Measurements from ENCODE around the gene KDM4D. TPM values are rescaled to one million over a fixed set of nuclear protein-coding genes. Genes with fewer than 3 reads are reported as not detected.
"Not testable (repeated sequence)": the region's sequence is repeated elsewhere in the genome, so short reads cannot be mapped to it uniquely, and the experiment has no call there.

The KDM4D gene
- total RNA-seq, 3 donors from 2014 or later = 0.33 to 1.2 (median 0.96) TPM

GRCh38 chr11:95024958-95025357 lies 51.4 kb downstream of the KDM4D start, which contains the start of gene KDM4E:
KDM4E (plus strand) TSS chr11:95025258; CDS start chr11:95025558, 300 bp downstream.
- H3K36me3 ChIP-seq = no peaks in the 10 kb centered on the region
- H3K9me3 ChIP-seq = no peaks in the 10 kb centered on the region
- no peaks in the 10 kb centered on the region for H3K27me3 ChIP-seq
- TF ChIP-seq POLR2A (IDR thresholded peaks at IDR 0.05) (no peak), CTCF (IDR thresholded peaks at IDR 0.05) (no peak), POLR2AphosphoS5 (IDR thresholded peaks at IDR 0.05) (no peak)
- H3K4me3 ChIP-seq = no peak within 1 kb of the TSS
- H3K27ac ChIP-seq = no peak within 1 kb of the TSS
- DNase-seq (ENCODE audit: low spot score in 2 of 2) = no peak
- no peaks in the 10 kb centered on the region for H3K4me1 ChIP-seq
- intact Hi-C loops (cut with DNase I; ENCODE audit: low total_unique reads) = no loop called here

- intact Hi-C loops (cut with DNase I; ENCODE audit: low total_unique reads); H3K4me1 ChIP-seq; H3K27me3 ChIP-seq; H3K27ac ChIP-seq; DNase-seq (ENCODE audit: low spot score in 2 of 2); H3K4me3 ChIP-seq; H3K36me3 ChIP-seq; H3K9me3 ChIP-seq: not testable (repeated sequence)
Measured at GRCh38 chr11:95025594-95025993, 52.1 kb downstream of the KDM4D start.

- no peak for DNase-seq (ENCODE audit: low spot score in 2 of 2)
- Histone ChIP-seq H3K27me3 (no peaks in the 10 kb centered on the region), H3K27ac (no peak overlapping the region), H3K4me1 (no peaks in the 10 kb centered on the region), H3K9me3 (no peaks in the 10 kb centered on the region), H3K4me3 (no peak overlapping the region), H3K36me3 (no peaks in the 10 kb centered on the region)
- no peak for TF ChIP-seq CTCF (IDR thresholded peaks at IDR 0.05)
- TF ChIP-seq POLR2A (IDR thresholded peaks at IDR 0.05) = no peak
- no peak for TF ChIP-seq POLR2AphosphoS5 (IDR thresholded peaks at IDR 0.05)
- intact Hi-C loops (cut with DNase I; ENCODE audit: low total_unique reads) = no loop called here
Measured at GRCh38 chr11:95028357-95028756, 54.8 kb downstream of the KDM4D start.

- Histone ChIP-seq H3K36me3 (no peaks in the 10 kb centered on the region), H3K27ac (no peak overlapping the region), H3K4me1 (no peaks in the 10 kb centered on the region), H3K27me3 (no peaks in the 10 kb centered on the region), H3K9me3 (no peaks in the 10 kb centered on the region), H3K4me3 (no peak overlapping the region)
- intact Hi-C loops (cut with DNase I; ENCODE audit: low total_unique reads) = no loop called here
- TF ChIP-seq CTCF (IDR thresholded peaks at IDR 0.05) (no peak), POLR2AphosphoS5 (IDR thresholded peaks at IDR 0.05) (no peak), POLR2A (IDR thresholded peaks at IDR 0.05) (no peak)
- no peak for DNase-seq (ENCODE audit: low spot score in 2 of 2)
Measured at GRCh38 chr11:95033051-95033450, 59.5 kb downstream of the KDM4D start.

GRCh38 chr11:95035316-95035715 lies 61.8 kb downstream of the KDM4D start:
- Histone ChIP-seq H3K4me1 (no peaks in the 10 kb centered on the region), H3K9me3 (no peaks in the 10 kb centered on the region), H3K27ac (no peak overlapping the region), H3K4me3 (no peak overlapping the region), H3K36me3 (no peaks in the 10 kb centered on the region), H3K27me3 (no peaks in the 10 kb centered on the region)
- no peak for DNase-seq (ENCODE audit: low spot score in 2 of 2)
- intact Hi-C loops (cut with DNase I; ENCODE audit: low total_unique reads) = no loop called here
- TF ChIP-seq POLR2A (IDR thresholded peaks at IDR 0.05) (no peak), POLR2AphosphoS5 (IDR thresholded peaks at IDR 0.05) (no peak), CTCF (IDR thresholded peaks at IDR 0.05) (no peak)

- peak overlapping the region; percentile 25 to 61 (median 50) for H3K4me3 ChIP-seq
- H3K4me1 ChIP-seq; intact Hi-C loops (cut with DNase I; ENCODE audit: low total_unique reads); DNase-seq (ENCODE audit: low spot score in 2 of 2); H3K36me3 ChIP-seq; H3K27me3 ChIP-seq; H3K9me3 ChIP-seq; H3K27ac ChIP-seq: not testable (repeated sequence)
Measured at GRCh38 chr11:95037356-95038035, 64.0 kb downstream of the KDM4D start.
